Activated CD8-positive, alpha-beta memory T cell treated with anti-CD3 and anti-CD28 coated beads, Interleukin-2, amount 50 U/mL, for 4 hours (primary cell): ENCODE data around the gene TLE1.
"Not testable (repeated sequence)": the region's sequence is repeated elsewhere in the genome, so short reads cannot be mapped to it uniquely, and the experiment has no call there.

Source experiments
- DNase-seq: peaks from one replicate; pipeline ENCODE4 v3.0.0-alpha.2; 2020

Gene TLE1

DNA sequence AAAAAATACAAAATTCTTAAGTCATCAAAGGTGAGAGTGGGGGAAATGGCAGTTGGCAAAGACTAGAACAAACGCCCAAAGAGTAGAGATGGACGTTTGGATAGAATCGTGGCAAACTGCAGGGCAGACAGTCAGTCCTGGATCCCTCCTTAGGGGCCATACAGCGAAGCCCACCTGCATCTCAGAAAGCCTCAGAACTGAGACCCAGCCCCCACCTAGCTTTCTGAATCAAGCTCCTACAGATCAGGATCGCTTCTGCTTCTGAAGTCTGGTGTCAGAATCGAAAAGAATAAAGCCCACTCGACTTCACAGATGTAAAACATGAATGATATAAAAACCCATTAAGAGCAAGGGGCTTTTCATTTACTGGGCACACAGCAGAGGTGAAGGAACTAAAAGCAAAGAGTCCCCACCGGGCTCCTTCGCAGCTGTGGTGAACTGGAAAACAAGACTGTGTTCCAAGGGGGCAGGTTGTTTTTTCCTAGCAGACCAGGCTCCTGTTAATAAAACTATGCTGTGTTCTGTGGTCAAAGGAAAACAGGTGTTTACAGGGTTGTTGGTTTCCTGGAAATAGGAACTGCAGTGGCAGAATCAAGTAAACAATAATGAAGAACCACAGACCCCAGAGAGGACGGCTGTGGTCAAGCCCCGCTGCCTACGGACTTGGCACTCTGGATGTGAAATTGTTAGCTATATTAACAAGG, 91.8 kb downstream of the TLE1 start:
- DNase-seq = no peak

DNA sequence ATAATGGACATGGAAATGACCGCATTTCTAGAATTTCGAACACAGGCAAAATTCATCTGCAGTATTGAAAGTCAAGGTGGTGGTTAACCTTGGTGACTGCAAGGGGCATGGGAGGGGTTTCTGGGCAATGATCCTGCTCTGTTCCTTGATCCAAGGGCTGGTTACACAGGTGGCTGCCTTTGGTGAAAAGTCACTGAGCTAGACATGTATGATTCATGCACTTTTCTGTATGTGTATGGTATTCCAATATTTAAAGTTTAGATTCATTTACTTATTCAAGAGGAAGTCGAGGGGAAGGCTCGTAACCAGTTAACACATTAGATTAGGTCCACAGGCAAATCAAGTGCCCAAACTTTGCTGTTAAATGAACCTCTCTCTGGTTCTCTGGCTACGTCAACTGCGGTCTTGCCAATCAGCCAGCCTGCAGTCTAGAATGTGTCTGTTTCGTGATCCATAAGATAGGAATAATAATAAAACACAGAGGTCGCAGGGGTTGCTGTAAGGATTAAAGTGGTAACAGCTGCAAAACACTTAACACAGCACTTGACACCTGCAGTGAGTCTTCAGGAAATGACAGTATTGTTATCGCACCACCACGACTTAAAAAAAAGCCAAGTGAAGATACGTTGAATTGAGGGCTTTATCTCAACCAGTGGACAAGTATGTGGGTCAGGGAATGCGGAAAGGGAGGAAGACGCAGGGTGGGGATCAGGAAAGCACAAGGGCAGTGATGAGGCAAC, 92.5 kb downstream of the TLE1 start:
- DNase-seq = no peak

GRCh38 chr9:81595887-81596543, 93.3 kb downstream of the TLE1 start:
- DNase-seq = no peak

DNA sequence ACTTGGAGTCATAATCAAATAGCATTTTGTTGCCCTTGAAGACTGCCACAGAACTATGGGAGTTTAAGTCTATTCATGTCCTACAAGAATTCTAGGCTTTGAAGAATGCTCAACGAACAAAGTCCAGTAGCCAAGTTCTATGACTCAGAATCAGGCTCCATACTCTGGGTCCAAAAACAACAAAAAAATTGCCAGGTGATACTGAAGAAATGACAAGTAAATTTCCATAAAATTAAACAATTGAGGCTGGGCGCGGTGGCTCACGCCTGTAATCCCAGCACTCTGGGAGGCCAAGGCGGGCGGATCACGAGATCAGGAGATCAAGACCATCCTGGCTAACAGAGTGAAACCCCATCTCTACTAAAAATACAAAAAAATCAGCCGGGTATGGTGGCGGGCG, 94.1 kb downstream of the TLE1 start:
- not testable (repeated sequence) for DNase-seq

- no peak for DNase-seq
Observed at GRCh38 chr9:81594415-81594814, 94.9 kb downstream of the TLE1 start.

DNA sequence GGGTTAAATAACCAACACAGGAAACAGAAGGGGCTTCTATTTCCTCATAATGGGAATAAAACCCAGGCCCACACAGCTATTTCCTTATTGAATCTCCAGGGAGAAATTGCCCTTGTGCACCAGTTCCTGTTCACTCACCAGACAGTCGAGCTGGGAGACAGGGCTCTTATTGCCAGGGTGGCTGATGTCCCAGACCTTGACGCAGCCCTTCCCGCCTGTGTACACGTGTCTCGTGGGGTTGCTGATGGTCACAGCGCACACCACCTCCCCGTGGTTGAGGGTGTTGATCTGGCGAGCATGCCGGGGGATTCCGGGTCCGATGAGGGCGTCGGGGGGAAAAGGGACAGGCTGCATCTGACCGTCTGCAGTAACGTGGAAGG, 96.5 kb downstream of the TLE1 start:
- no peak for DNase-seq

- no peak for DNase-seq
Observed at GRCh38 chr9:81591791-81592190, 97.6 kb downstream of the TLE1 start.

DNA sequence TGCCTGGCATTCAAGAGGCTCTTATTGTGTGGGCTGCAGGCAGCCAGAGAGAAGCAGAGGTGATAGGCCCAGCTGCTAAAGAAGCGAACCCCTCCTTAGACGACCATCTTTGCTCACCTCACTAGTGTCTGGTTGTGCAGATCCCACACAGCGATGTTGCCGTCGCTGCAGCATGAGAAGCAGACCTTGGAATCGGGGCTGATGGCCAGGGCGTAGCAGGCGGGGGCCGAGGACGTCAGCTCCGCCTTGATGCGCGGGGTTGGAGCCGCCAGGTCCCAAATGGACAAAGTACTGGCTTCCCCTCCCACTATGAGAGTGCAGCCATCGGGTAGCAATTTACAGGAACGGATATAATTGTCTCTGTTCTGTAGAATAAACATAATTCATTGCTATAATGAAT, 98.7 kb downstream of the TLE1 start:
- no peak for DNase-seq

- no peak for DNase-seq
Observed at GRCh38 chr9:81589819-81590218, 99.5 kb downstream of the TLE1 start.

DNA sequence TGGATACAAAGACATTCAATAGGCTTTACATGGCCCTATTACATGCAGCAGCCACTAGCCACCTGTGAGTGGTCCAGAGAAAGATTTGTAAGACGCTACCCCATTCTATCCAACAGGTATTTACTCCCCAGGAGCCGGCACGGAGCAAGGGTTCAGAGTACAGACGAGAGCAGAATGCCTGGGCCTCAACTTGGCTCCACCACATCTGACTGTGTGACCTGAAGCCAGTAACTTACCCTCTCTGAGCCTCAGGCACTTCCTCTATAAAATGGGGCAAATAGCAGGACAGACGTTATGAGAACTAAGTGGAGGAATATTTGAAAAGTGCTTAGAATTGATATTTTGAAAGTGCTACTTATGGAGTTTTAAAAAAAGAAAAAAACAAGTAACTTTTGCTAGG, 100.0 kb downstream of the TLE1 start:
- no peak for DNase-seq

- DNase-seq = no peak
Observed at GRCh38 chr9:81588148-81588871, 101.0 kb downstream of the TLE1 start.

DNA sequence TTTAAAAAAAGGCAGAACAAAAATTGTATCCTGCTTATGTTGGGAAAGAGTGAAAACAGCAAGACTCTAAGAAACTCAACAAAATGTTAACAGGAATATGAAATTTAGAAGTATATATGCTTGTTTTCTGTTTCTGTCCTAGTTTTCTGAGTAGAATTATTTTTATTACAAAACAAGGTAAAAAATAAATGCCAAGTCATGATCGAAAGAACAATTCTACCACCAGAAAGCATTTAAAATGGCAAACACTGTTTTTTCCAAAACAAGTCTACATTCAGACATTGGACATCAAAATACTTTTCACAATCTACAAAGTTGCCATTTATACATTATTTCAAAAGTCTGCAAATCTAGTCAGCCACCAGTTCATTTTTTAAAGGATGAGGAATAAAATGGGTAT, 102.6 kb downstream of the TLE1 start:
- no peak for DNase-seq

GRCh38 chr9:81585191-81585763, 104.1 kb downstream of the TLE1 start:
- DNase-seq = no peak

GRCh38 chr9:81584099-81584498, 105.2 kb downstream of the TLE1 start:
- DNase-seq = no peak

GRCh38 chr9:81581986-81582385, 107.4 kb downstream of the TLE1 start:
- DNase-seq = no peak

- DNase-seq = no peak
Observed at GRCh38 chr9:81579381-81579780, 110.0 kb downstream of the TLE1 start.

- DNase-seq = no peak
Observed at GRCh38 chr9:81578606-81579005, 110.7 kb downstream of the TLE1 start.

DNA sequence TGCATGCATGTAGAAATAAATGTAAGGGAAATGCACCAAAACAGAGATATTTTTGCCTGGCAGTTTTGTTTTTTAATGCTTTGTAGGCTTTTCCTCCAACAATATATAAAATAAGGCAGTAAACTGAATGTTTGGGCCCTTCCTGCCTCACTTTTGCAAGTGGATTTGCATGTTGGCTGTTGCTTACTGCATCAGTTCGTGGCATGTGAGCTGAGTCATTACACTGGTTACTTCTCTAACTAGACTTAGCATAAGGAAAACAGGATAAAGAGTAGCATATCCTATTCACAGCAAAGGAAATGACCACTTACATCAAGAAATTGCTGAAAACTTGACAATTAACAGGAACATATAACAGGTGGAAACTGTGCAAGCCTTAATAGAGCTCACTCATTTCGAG, 113.4 kb downstream of the TLE1 start:
- no peak for DNase-seq

GRCh38 chr9:81574405-81574804, 114.9 kb downstream of the TLE1 start:
- no peak for DNase-seq

GRCh38 chr9:81573415-81574321, 115.7 kb downstream of the TLE1 start:
- DNase-seq = no peak

- DNase-seq = no peak
Observed at GRCh38 chr9:81570083-81570482, 119.3 kb downstream of the TLE1 start.

DNA sequence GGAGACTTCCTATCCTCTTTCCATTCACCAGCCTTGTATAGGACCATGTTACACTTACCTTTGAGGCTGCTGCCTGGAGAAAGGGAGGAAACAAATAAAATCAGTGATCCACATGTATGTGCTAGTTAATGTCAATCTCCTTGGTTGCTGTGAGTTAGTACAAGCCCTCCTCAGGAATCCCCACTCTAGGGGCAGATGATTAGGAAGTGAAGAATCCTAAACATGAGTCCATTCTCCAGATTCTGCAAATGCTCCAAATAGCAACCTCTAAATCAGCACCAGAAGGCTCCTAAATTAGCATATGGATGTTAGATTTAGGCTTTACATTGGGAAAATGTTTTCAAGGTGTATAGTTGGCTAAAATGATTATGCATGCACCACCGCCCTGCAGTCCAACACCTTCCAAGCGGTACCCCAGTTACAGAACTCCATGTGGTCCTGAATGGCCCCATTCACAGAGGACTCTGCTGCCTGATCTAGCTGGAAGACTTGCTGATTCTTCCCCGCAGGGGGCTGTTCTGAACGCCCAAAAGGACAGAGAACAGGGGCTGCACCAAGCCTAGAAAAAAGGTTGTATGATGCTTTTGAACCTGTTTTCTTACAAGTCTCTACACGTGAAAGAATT, 123.2 kb downstream of the TLE1 start:
- DNase-seq = no peak
